Measurements from ENCODE around the gene SEMA4D.

DNA sequence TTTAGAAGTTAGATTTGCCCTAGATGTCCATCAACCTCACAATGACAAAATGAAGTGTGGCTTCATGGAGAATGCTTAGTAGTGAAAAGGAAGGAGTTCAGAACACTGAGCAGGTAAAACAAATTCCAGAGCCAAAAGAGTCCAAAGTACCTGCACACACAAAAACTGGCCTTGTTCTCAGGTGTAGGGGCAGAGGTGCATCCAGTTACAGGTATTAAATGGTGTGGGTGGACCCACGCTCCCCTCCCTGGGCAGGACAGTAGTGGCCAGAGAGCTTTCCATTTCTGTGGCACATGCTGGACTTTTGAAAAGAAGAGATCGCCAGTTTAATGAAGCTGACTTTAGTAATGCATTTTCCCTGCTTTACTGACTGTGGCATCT lies 132.4 kb downstream of the SEMA4D start:
- TF ChIP-seq EP300 (IDR thresholded peaks at IDR 0.05): no peak
- TF ChIP-seq, protein P1, sequence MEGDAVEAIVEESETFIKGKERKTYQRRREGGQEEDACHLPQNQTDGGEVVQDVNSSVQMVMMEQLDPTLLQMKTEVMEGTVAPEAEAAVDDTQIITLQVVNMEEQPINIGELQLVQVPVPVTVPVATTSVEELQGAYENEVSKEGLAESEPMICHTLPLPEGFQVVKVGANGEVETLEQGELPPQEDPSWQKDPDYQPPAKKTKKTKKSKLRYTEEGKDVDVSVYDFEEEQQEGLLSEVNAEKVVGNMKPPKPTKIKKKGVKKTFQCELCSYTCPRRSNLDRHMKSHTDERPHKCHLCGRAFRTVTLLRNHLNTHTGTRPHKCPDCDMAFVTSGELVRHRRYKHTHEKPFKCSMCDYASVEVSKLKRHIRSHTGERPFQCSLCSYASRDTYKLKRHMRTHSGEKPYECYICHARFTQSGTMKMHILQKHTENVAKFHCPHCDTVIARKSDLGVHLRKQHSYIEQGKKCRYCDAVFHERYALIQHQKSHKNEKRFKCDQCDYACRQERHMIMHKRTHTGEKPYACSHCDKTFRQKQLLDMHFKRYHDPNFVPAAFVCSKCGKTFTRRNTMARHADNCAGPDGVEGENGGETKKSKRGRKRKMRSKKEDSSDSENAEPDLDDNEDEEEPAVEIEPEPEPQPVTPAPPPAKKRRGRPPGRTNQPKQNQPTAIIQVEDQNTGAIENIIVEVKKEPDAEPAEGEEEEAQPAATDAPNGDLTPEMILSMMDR (IDR thresholded peaks at IDR 0.05): no peak
- no peak for TF ChIP-seq POLR2A (IDR thresholded peaks at IDR 0.05)
